ENCODE measurements around the gene H2AZ2.
"Not testable (repeated sequence)": the region's sequence is repeated elsewhere in the genome, so short reads cannot be mapped to it uniquely, and the experiment has no call there.

Gene H2AZ2

DNA sequence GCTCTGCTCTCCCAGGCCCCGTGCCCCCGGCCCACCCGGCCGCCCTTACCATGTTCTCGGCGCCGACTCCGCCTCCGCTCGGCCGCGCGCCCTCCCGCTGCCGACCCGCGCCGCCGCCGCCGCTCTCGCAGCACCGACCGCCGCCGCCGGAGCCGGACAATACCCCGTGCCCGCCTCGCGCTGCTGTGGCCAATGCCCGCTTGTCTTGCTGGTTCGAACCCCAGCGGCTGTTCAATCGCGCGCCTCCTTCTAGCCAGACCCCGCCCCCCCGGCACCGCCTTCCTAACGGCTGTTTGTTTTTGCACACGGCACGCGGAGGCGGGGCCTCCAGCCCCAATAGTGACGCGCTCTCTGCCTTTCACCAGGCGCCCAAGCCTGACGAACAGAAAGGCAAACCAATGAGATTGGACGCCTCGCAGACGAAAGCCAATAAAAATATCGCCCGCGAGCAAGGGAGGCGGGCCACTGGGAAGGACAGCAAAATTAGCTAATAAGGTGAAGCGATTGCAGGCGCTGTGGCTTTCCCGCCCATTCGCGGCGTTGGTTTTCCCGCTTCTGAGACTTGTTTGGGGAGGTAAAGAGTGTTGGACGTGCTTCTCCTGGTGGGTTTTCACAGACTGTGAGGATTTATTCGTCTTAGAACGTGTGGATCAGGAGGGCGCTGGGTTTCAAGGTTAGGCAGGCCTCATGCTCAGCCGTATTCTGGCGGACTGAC, at the start of gene H2AZ2:
TSS of gene H2AZ2 (minus strand) at position 168 of the 715 bp plus-strand sequence. CDS start at position 52, 116 bp downstream.
- peak; percentile 100 for DNase-seq

DNA sequence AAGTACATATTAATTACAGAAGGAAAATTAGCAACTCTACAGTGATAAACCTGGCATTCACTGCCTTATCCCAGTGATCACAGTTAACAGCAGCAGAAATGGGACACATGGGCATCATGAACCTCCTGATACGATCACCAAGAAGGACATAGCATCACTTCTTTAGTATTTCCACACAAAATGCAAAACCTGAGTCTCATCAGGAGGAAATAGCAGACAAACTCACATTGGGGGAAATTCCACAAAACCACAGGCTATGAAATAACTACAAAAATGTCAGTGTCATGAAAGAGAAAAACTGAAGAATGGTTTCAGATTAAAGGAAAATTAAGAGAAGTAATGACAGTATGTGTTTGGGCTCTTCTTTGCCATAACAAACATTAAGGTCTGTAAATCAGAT, 49.4 kb upstream of the H2AZ2 start:
- no peak for DNase-seq

DNA sequence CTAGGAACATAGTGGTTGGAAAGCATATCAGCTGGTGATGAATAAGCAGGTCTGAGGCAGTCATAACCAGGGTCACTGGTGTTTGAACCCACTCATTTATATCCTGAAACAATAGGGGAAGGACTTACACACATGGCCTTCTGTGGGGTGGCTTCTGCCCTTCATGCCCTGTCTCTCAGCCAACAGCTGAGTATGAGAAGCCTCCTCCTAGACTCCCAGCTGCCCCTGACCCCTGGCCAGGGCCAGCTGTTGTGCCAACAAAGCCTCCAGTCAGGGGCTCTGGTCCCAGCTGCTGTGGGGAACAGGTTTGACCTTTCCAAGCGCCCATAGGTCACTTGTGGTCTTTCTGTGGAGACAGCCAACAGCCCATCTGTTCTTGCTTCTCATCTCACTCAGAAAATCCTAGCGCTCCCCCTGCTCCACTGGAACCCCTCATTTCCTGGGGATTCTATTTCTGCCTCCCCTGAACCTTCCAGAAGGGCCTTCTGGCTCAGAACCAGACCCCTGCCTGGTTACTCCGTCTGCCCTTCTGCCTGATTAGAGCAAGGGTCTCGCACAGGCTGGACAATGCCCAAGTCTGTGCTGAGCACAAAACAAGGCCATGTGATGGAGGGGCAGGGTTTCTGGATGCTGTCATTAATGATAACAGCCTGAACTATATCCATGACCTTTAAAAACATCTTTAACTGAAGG, 47.1 kb upstream of the H2AZ2 start:
- DNase-seq: no peak

DNA sequence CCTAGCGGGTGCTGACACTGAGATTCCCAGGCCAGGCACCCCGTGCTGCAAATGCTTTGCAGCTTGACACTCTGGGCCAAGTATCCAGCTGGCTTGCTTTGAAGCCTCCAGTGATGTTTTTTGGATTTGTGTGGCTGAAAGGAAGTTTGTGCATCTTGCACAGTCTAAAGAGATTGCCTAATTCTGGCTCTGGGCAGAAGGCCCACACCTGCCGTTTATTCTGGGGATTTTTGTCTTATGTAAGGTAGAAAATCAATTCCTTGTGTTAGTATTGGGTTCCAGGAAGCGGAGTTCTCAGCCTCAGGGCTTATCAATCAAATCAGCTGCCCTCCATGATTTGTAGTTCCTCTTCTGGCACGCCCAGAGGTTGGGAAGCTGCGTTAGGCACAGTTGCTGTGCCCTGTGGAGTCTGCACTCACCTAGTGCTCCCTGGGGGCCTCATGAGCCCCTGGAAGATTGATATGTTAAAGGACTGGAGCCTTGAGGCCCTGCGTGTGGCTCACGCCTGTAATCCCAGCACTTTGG, 45.9 kb upstream of the H2AZ2 start:
- DNase-seq: no peak

DNA sequence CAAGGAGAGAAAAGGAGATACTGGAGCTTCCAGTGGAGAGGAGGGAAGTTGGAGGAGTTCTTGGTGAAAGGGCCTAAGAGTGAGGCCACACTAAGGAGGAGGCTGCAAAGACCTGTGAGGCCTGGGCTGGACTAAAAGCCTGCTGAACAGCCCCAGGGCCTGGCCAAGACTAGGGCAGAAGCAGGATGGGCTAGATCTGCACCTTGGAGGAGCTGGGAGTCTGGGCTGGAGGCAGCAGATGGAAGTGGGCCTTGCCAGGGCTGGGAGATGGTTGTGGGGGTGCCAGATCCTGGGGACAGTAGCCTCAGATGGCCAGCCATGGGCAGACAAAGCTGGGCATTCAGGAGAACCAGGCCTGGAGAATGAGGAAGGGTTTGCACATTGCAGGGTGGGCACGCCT, 43.9 kb upstream of the H2AZ2 start:
- no peak for DNase-seq

DNA sequence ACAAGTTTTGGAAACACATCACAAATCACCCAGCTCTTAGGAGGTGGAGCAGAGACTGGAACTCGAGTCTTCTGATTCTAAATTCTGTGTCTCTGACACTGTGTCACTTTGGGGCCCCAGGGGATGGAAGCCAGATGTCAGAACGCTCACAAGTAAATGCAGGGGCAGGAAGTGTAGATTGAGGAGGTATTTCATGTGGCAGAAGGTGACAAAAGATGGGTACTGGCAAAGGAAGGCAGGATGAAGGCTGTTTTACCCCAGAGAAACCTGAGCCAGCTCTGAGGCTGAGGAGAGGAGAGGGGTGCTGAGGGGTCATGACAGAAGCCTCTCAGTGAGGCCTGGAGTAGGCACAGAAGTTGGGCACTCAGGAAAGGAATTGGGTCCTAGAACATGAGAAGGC, 43.5 kb upstream of the H2AZ2 start:
- peak; percentile 24 for DNase-seq

DNA sequence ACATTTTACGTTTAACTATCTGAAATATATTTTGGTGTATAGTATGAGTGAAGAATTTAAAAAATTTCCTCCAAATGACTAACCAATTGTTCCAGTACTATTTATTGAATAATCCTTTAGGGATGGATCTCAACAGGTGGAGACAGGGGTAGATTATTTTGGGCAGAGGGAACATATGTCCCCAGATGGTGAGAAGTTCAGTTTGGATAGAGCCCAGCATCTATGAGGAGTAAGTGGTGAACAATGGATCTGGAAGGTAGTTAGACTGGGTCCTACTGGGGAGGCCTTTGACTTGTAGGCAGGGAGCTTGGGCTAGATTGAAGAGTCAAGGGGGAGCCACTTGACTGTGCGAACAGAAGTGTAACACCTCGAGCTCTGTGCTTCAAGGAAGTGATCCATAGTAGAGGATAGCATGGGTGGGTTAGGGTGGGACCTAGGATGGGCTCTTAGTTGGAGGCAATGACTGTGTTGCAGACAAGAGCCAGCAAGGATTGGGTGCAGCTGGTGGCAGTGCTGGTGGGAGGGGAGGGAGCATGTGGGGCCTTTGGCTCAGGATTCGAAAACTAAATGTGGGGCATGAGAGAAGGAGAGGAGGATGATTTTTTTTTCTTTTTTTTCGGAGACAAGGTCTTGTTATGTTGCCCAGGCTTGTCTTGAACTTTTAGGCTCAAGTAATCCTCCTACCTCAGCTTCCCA, 41.3 kb upstream of the H2AZ2 start:
- DNase-seq: no peak

DNA sequence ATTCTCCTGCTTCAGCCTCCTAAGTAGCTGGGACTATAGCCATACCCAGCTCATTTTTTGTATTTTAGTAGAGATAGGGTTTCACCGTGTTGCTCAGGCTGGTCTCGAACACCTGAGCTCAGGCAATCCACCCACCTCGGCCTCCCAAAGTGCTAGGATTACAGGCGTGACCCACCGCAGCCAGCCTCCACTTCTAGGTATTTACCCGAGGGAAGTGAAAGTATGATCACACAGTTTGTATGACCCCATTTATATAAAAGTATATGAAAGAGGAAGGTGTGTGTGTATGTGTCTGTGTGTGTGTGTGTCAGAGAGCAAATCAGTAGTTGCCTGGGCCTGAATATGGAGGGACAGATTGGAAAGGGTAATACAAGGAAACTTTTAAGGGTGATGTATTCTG, 39.4 kb upstream of the H2AZ2 start:
- no peak for DNase-seq

DNA sequence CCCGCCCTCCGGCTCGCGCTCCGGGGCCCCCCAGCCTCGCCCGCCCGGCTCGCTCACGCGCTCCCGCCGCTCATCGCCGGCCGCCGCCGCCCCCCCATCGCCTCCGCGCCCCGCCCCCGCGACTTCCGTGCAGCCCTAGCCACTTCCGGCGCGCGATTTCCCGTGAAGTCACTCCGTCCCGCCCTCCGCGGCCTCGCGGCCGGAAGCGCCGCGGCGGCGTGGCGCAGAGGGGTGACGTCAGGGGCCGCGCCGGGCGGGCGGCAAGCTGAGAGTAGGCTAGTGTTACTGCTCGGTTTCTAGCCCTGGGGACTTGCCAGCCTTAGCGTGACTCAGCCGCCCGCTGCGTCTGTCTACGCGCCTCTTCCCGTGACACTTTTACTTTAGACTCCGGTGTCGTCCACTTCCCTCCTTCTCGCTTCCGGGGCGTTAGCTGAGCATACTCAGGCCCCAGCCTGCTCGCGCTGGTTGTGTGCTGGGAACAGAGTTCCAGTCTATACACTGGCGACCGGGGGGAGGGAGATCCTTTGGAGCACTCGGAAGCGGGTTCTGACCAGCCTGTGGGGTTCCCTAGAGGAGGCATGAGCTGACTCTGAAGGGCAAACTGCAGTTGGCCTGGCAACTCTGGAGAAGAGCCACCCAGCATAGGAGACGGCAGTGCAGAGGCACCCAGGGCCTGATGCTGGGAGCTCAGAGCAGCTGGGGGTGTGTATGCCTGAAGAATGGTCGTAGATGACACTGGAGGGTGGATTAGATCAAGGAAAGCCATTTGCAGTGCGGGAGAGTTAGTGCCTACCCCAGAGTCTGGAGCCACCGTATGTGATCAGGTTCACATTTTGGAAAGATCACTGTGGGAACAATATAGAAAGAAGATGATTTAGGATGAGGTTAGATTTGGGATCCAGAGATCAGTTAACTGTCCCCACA, 37.8 kb upstream of the H2AZ2 start, which contains the start of gene PURB:
TSS of gene PURB (minus strand) at position 137 of the 924 bp plus-strand sequence. CDS start 182 bp downstream, outside the sequence.
- DNase-seq: peak; percentile 96

DNA sequence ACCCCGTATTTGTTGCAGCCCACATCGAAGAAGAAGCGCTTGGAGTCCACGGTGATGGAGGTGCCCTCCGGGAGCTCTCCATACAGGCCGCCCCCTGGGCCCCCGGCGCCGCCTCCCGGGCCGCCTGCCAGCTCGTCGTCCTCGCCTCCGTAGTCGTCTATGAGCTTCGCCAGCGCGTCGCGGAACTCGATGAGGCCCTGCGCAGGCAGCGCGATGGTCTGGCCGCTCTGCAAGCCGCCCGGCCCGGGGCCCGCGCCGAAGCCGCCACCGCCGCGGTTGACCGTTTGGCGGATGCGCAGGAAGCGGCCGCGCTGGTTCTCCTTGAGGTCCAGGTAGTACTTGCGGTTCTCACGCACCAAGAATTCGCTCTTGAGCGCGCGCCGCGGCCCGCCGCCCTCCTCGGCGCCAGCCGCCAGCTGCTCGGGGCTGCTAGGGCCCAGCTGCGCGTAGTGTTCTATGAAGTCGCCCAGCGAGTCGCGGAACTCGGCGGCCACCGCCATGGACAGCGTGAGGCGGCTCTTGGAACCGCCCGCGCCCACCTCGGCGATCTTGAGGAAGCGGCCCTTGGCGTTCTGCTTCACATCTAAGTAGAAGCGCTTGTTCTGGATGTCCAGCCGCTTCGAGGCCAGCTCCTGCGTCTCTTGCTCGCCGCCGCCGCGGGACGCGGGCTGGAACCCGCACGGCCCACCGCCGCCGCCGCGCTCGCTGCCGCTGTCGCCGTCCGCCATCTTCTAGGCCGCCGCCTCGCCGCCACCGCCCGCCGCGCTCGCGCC, 36.9 kb upstream of the H2AZ2 start:
- peak; percentile 49 for DNase-seq

DNA sequence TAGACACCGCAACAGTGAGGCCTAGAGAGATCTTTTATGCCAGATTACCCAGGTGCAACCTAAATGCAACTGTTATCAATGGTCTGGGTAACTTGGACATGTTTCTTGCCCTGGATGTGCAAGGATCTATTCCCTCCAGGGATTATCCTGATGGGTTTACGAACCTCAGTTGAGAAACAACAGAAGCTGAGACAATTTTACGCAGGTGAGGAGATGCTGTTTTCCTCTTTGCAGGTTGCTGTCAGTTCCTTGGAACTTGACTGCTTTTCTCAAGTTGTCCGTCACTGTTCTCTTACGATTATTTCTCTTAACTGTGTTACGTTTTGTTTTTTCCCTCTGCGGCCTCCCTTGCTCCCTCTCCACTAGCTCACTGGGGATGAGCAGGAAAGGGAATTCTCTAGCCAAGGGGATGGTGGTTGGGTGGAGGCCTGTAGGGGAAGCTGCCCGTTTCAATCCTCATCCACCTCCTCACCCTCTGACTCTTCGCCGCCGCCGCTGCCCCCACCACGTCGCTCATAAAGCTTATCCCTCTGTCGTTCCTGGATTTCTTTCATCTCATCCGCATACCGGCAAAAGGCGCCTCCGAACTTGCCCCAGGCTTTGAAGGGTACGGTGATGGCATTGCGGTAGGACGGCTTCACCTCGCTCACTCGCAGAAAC, 36.2 kb upstream of the H2AZ2 start:
- no peak for DNase-seq

DNA sequence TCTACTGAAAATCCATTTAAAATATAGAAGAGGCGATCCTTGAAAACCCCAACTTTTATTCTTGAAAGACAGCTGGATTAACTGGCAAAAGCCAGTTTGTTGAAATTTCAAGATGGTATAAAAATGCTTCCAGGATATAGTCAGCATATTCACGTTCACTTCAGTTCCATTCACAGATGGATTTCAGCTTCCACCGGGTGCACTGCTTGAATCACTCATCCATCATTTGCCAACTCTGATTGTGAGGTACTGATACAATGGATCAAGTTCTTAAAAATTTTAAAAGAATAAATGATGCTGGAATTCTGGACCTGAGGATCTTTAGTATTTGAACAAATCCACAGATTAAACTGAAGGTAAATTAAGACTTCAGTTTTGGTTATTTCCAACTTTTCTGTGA, 35.0 kb upstream of the H2AZ2 start:
- DNase-seq: no peak

DNA sequence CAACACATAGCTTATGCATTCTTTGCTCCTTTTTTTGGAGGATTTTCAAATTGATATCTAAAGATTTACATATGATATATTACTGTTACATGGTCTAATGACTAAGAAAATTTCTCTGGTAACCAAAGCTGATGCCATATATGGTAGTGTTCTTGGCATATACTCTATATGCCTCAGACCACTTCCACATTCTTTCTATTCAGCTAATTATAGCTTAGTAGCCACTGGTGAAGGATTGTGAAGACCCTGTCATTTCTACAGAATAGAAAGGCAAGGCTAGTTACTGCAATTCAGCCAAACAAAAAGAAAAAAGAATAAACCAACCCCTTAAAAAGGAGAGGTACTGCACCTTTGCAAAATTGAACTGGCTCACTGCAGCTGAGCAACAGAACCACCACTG, 33.7 kb upstream of the H2AZ2 start:
- DNase-seq: no peak

DNA sequence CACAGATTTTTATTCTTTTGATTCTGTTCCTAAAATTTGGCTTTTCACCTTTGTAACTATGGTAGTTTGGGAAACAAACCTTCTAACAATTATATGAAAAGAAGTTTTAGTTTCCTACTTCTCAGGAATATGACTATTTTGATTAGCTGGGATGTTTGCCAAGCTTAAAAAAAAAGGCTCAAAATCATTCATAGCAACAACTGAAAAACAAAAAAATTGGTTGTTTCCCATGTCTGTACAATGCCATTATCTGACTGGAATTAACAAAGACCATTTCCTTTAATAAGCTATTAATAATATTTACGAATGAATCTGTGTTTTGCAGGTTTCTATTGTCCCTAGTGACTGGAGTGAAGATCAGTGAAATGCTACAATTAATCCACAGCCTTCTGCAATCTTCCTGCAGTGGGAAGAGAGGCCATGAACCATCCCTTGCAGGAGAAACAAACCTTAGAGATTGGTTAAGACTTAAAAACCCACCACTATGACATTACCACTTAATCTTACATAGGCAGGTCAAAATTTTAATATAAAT, 33.2 kb upstream of the H2AZ2 start:
- no peak for DNase-seq

DNA sequence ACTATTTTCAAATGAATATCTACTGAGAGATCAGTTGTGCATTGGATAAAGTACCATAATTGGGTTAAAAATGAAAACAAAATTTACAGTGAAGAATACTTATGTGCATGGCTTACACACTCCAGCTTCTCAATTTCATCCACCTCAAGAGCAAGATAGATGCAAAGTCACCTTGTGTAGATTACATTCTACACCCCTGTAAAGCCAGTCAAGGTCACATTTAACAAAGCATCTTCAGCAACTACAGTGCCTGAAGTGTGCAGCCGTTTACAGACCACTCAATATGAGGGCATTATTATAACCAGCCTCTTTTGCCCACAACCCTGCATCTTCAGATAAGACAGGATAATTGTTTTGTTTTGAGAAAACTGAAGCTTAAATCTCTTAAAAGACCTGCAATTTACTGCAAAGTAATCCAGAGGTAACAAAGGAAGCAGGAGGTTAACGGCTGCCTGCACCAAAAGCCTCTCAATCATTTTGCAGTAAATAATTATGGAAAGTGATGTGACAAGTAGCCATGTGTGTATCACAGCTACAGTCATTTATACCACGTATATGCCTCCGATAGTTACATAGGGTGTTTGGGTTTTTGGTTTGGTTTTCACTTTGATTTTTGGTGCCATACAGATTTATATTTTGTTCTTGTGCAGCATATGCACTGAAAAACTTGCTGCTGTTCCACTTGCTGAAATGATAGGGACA, 32.6 kb upstream of the H2AZ2 start:
- DNase-seq: no peak

DNA sequence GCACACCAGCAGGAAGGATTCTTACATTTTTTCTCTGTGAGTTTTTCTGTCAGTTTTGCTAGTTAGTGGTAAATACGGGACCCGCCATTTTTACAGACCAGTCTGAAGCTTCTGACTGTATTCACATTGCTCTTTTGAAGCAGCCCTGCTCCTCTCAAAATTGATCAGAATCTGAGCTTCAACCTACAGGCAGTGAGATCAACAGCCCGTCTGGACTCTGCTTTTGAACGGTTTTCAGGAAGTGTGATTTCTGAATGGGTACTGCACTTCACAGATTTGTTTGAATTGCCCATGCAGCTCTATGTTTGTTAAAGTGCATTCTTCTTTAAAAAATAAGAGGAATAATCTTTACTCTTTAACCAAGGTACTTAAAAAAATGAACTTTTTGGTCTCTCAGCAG, 28.5 kb upstream of the H2AZ2 start:
- DNase-seq: no peak

DNA sequence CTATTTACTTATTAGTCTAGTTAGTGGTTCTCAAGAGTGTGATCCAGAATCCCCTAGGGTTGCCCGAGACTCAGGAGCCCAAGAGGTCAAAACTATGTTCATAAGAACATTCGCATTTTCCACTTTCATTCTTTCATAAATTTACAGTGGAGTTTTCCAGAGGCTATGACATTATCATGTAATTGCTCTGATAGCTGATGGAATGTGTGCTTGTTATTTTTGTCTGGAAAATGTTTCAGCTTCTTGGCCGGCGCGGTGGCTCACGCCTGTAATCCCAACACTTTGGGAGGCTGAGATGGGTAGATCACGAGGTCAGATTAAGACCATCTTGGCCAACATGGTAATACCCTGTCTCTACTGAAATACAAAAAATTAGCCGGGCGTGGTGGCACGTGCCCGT, 27.4 kb upstream of the H2AZ2 start:
- DNase-seq: no peak

DNA sequence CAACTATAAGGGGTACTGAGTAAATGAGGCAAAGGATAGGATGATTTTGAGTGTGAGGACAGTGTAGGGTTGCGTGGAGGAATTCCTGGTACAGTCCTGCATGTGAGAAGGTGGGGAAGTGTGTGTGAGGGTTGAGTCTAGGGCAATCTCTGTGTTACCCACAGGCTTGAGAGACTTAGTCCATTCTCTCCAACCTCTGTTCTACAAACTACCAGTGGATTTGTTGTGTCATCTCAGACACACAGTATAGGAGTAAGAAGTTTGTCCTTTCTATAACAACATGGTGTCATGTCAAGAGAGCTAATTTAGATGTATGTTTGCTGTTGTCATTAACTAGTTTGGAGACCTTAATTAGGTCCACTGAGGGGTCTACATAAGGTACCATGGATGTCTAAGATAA, 24.9 kb upstream of the H2AZ2 start:
- no peak for DNase-seq

DNA sequence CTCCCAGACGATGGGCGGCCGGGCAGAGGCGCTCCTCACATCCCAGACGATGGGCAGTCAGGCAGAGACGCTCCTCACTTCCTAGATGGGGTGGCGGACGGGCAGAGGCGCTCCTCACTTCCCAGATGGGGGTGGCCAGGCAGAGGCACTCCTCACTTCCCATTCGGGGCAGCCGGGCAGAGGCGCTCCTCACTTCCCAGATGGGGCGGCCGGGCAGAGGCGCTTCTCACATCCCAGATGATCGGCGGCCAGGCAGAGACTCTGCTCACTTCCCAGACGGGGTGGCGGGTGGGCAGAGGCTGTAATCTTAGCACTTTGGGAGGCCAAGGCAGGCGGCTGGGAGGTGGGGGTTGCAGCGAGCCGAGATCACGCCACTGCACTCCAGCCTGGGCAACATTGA, 24.0 kb upstream of the H2AZ2 start:
- not testable (repeated sequence) for DNase-seq

DNA sequence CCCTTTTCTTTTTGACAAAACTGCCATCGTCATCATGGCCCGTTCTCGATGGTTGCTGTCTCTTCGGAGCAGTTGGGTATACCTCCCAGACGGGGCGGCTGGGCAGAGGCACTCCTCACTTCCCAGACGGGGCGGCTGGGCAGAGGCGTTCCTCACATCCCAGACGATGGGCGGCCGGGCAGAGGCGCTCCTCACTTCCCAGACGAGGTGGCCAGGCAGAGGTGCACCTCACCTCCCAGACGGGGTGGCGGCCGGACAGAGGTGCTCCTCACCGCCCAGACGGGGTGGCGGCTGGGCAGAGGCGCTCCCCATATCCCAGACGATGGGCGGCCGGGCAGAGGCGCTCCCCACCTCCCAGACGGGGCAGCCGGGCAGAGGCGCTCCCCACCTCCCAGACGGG, 22.9 kb upstream of the H2AZ2 start:
- not testable (repeated sequence) for DNase-seq
